ENCODE data around the gene SLC4A1AP. TPM values are rescaled to one million over a fixed set of nuclear protein-coding genes. Genes with fewer than 3 reads are reported as not detected.

Gene SLC4A1AP
- polyA plus RNA-seq, 1 experiment: 15.5 TPM

GRCh38 chr2:27634291-27634690, 29.4 kb upstream of the SLC4A1AP start:
- Histone ChIP-seq H3K27me3 (ENCODE audit: control insufficient read depth, insufficient read depth, low read length) (no peaks in the 10 kb centered on the region), H3K27ac (ENCODE audit: low read depth, low read length) (no peak overlapping the region), H3K4me3 (ENCODE audit: low read depth, low read length) (no peak overlapping the region), H3K9me3 (ENCODE audit: control insufficient read depth, insufficient read depth, low read length) (no peaks in the 10 kb centered on the region)
- no peak for TF ChIP-seq CTCF (IDR thresholded peaks at IDR 0.05; ENCODE audit: low read depth, low read length)
- POLR2A ChIA-PET: no interaction called here
- no peak for DNase-seq (ENCODE audit: low read depth, low spot score)
- CTCF ChIA-PET: no interaction called here

- Histone ChIP-seq H3K9me3 (ENCODE audit: control insufficient read depth, insufficient read depth, low read length) (no peaks in the 10 kb centered on the region), H3K4me3 (ENCODE audit: low read depth, low read length) (no peak overlapping the region), H3K27me3 (ENCODE audit: control insufficient read depth, insufficient read depth, low read length) (no peaks in the 10 kb centered on the region), H3K27ac (ENCODE audit: low read depth, low read length) (no peak overlapping the region)
- no peak for DNase-seq (ENCODE audit: low read depth, low spot score)
- ChIA-PET CTCF (no interaction called here), POLR2A (no interaction called here)
- no peak for TF ChIP-seq CTCF (IDR thresholded peaks at IDR 0.05; ENCODE audit: low read depth, low read length)
These were observed 26.9 kb upstream of the SLC4A1AP start for GRCh38 chr2:27636766-27637165.

- no peak for TF ChIP-seq CTCF (IDR thresholded peaks at IDR 0.05; ENCODE audit: low read depth, low read length)
- POLR2A ChIA-PET: no interaction called here
- H3K27ac ChIP-seq (ENCODE audit: low read depth, low read length): no peak overlapping the region
- CTCF ChIA-PET: interaction anchor here (1.3 kb wide), 1 partner anchor 45 kb away, joined by 4 read pairs; no protein-coding TSS in a partner anchor
- no peak overlapping the region for H3K4me3 ChIP-seq (ENCODE audit: low read depth, low read length)
- H3K9me3 ChIP-seq (ENCODE audit: control insufficient read depth, insufficient read depth, low read length): no peaks in the 10 kb centered on the region
- H3K27me3 ChIP-seq (ENCODE audit: control insufficient read depth, insufficient read depth, low read length): no peaks in the 10 kb centered on the region
- peak; percentile 45 for DNase-seq (ENCODE audit: low read depth, low spot score)
These were observed 25.6 kb upstream of the SLC4A1AP start for GRCh38 chr2:27638037-27638637.

- TF ChIP-seq CTCF (IDR thresholded peaks at IDR 0.05; ENCODE audit: low read depth, low read length): no peak
- CTCF ChIA-PET: interaction anchor here (1.3 kb wide), 1 partner anchor 45 kb away, joined by 4 read pairs; no protein-coding TSS in a partner anchor
These were observed 25.0 kb upstream of the SLC4A1AP start for GRCh38 chr2:27638709-27639108.

GRCh38 chr2:27640722-27641245, 22.9 kb upstream of the SLC4A1AP start:
- no peaks in the 10 kb centered on the region for H3K9me3 ChIP-seq (ENCODE audit: control insufficient read depth, insufficient read depth, low read length)
- H3K27ac ChIP-seq (ENCODE audit: low read depth, low read length): no peak overlapping the region
- no peaks in the 10 kb centered on the region for H3K27me3 ChIP-seq (ENCODE audit: control insufficient read depth, insufficient read depth, low read length)
- CTCF ChIA-PET: no interaction called here
- TF ChIP-seq CTCF (IDR thresholded peaks at IDR 0.05; ENCODE audit: low read depth, low read length): no peak
- POLR2A ChIA-PET: interaction anchor here (0.6 kb wide), 1 partner anchor 58 kb away, joined by 4 read pairs; no protein-coding TSS in a partner anchor
- no peak overlapping the region for H3K4me3 ChIP-seq (ENCODE audit: low read depth, low read length)
- DNase-seq (ENCODE audit: low read depth, low spot score): no peak

More at GRCh38 chr2:27638709-27639108, 25.0 kb upstream of the SLC4A1AP start:
- no peak overlapping the region for H3K4me3 ChIP-seq (ENCODE audit: low read depth, low read length)
- H3K9me3 ChIP-seq (ENCODE audit: control insufficient read depth, insufficient read depth, low read length): no peaks in the 10 kb centered on the region
- DNase-seq (ENCODE audit: low read depth, low spot score): peak; percentile 53
- H3K27ac ChIP-seq (ENCODE audit: low read depth, low read length): no peak overlapping the region
- H3K27me3 ChIP-seq (ENCODE audit: control insufficient read depth, insufficient read depth, low read length): no peaks in the 10 kb centered on the region
- POLR2A ChIA-PET: no interaction called here

All from AG04450 (cell line).